Upper lobe of left lung (tissue), 6 donors: ENCODE data around the gene PLK5. TPM values are rescaled to one million over a fixed set of nuclear protein-coding genes. Genes with fewer than 3 reads are reported as not detected.
A peak's percentile ranks its signal among the peaks of the same experiment; 100 is the strongest.

Experiments used
- ATAC-seq, 2 donors: fragments of 200-7000 bp; cut with Tn5 transposase; one replicate each; pipeline ENCODE4 v1.9.1; 2022; ENCODE audit warnings: mild to moderate bottlenecking in 2 of 2, moderate library complexity in 2 of 2; ENCODE audit not compliant: low FRiP score in 2 of 2
- DNase-seq, 2 donors: peaks; one replicate each; pipeline ENCODE4 v3.0.0-alpha.2; 2019 to 2020
- H3K27ac ChIP-seq, 4 donors: fragments of 200-600 bp; sonication (generic); one replicate each; pipeline ENCODE4 v1.5.1; 2016 to 2019
- H3K27me3 ChIP-seq, 4 donors: fragments of 200-600 bp; sonication (generic); one replicate each; pipeline ENCODE4 v1.5.1; 2017 to 2019
- H3K36me3 ChIP-seq, 4 donors: fragments of 200-600 bp; sonication (generic); one replicate each; pipeline ENCODE4 v1.5.1; 2016 to 2019
- H3K4me1 ChIP-seq, 4 donors: fragments of 200-600 bp; sonication (generic); one replicate each; pipeline ENCODE4 v1.5.1; 2018 to 2019
- H3K4me3 ChIP-seq, 4 donors: fragments of 200-600 bp; sonication (generic); one replicate each; pipeline ENCODE4 v1.5.1; 2017 to 2019; ENCODE audit warnings: mild to moderate bottlenecking in 2 of 4, moderate library complexity in 1 of 4
- H3K9me3 ChIP-seq, 4 donors: fragments of 200-600 bp; sonication (generic); one replicate each; pipeline ENCODE4 v1.5.1; 2018 to 2019
- EP300 ChIP-seq, 4 donors: sonication (generic); formaldehyde crosslinking; IDR thresholded peaks; one replicate each; pipeline ENCODE4 v1.5.1; 2017; ENCODE audit warnings: antibody characterized with exemption in 4 of 4, control low read depth in 2 of 4
- POLR2A ChIP-seq, 4 donors: fragments of 450-650 bp; IDR thresholded peaks; one replicate each; pipeline ENCODE4 v1.5.1; 2016 to 2017; ENCODE audit warnings: antibody characterized with exemption in 4 of 4, mild to moderate bottlenecking in 2 of 4
- POLR2AphosphoS5 ChIP-seq, 2 donors: sonication (generic); formaldehyde crosslinking; IDR thresholded peaks; one replicate each; pipeline ENCODE4 v1.5.1; 2017; ENCODE audit warnings: antibody characterized with exemption in 2 of 2
- WGBS, 2 donors: methylation state at CpG; one replicate each; pipeline ENCODE4 v1.1.5; 2017 to 2018; 5-methylcytosine and 5-hydroxymethylcytosine counted together
- total RNA-seq, 6 donors: library from RNA; depleted of rRNA in 4 of 6; stranded (reverse); fragments of >200 nt in 4 of 6; gene quantifications; one replicate each; pipeline versions ENCODE4 v1.1.0 to v1.2.1, GENCODE V29; 2016 to 2021
- TF ChIP-seq, protein P1 (sequence below), 6 experiments: fragments of 450-650 bp in 4 of 6; fragments of 200-600 bp in 2 of 6; sonication (generic) in 2 of 6; IDR thresholded peaks; one replicate each; pipeline ENCODE4 v1.5.1; 2016 to 2019; ENCODE audit warnings: antibody characterized with exemption in 6 of 6
- donor health status: DM: no; HTN: no; CAD: no; lungs with moderate emphysema.
- donor health status: DM: no; HTN: yes; CAD: no; lungs with severe emphysema.

The PLK5 gene
- total RNA-seq, 6 donors from 2014 or later: not detected

DNA sequence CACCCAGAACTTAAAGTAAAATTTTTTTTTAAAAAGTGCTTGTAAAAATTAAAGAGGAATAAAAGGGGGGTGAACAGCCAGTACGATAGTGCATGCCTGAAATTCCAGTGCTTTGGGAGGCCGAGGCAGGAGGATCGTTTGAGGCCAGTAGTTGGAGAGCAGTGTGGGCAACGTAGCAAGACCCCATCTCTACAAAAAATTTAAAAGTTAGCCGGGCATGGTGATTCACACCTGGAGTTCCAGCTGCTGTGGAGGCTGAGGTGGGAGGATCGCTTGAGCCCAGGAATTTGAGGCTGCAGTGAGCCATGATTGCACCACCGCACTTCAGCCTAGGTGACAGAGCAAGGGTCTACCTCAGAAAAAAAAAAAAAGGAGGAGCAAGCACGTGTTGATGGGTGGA is 18.9 kb upstream of the PLK5 start:
- no peak for TF ChIP-seq POLR2AphosphoS5 (IDR thresholded peaks at IDR 0.05)
- TF ChIP-seq EP300 (IDR thresholded peaks at IDR 0.05): no peak
- TF ChIP-seq POLR2A (IDR thresholded peaks at IDR 0.05): no peak
- TF ChIP-seq, protein P1, sequence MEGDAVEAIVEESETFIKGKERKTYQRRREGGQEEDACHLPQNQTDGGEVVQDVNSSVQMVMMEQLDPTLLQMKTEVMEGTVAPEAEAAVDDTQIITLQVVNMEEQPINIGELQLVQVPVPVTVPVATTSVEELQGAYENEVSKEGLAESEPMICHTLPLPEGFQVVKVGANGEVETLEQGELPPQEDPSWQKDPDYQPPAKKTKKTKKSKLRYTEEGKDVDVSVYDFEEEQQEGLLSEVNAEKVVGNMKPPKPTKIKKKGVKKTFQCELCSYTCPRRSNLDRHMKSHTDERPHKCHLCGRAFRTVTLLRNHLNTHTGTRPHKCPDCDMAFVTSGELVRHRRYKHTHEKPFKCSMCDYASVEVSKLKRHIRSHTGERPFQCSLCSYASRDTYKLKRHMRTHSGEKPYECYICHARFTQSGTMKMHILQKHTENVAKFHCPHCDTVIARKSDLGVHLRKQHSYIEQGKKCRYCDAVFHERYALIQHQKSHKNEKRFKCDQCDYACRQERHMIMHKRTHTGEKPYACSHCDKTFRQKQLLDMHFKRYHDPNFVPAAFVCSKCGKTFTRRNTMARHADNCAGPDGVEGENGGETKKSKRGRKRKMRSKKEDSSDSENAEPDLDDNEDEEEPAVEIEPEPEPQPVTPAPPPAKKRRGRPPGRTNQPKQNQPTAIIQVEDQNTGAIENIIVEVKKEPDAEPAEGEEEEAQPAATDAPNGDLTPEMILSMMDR (IDR thresholded peaks at IDR 0.05): no peak
- no peak overlapping the region for H3K27ac ChIP-seq
- ATAC-seq (no peak), DNase-seq (no peak)
- H3K9me3 ChIP-seq: peaks cover 0 to 4% (median 0%) of the 10 kb centered on the region in 4 donors
- H3K27me3 ChIP-seq: peaks cover 0 to 15% (median 6%) of the 10 kb centered on the region in 4 donors
- no peak overlapping the region for H3K4me3 ChIP-seq
- 70 to 73% methylated on average over 8 of the region's 8 CpGs for WGBS, 2 donors
- peaks cover 9 to 25% (median 18%) of the 10 kb centered on the region in 4 donors for H3K4me1 ChIP-seq
- H3K36me3 ChIP-seq: no peaks in the 10 kb centered on the region

DNA sequence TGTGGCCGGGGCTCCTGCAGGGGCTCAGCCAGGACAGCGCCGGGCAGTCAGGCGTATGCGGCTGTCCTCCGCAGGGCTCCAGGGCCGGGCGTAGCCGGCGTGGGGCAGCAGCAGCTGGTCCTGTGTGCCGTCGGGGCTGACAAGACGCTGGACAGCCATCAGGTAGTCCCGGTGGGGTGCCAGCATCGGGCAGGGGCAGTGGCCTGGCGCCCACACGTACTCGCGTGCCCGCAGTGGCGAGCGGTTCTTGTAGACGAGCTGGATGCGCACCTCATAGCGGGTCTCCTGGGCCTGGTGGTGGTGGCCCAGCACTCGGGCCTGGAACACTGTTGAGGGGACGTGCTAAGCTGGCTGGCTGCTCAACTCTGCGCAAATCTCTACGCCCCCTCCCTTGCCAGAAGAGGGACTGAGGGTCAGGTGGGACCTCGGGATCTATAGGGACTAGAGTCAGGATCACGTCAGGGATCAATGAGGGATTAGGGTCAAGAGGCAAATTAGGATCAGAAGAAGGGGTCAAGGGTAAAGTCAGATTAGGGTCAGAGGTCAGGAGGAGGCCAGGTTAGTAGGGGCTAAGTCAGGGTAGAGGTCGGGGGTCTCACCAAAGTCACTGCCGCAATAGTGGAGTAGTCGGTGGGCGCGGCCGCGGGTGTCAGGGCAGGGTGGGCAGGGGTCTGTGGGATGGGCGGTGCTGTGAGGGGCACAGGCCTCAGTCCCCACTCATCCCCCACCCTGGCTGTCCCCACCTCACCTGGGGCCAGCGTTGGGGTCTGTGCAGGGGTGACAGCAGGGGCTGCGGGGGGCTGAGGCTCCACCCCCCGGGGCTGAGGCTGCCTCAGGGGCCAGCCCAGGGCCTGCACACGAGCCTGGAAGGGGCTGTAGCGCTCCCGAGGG is 17.6 kb upstream of the PLK5 start:
- peaks cover 0 to 20% (median 6%) of the 10 kb centered on the region in 4 donors for H3K27me3 ChIP-seq
- H3K27ac ChIP-seq: no peak overlapping the region
- H3K4me1 ChIP-seq: peaks cover 9 to 25% (median 18%) of the 10 kb centered on the region in 4 donors
- H3K9me3 ChIP-seq: peaks cover 0 to 4% (median 0%) of the 10 kb centered on the region in 4 donors
- no peaks in the 10 kb centered on the region for H3K36me3 ChIP-seq
- no peak overlapping the region for H3K4me3 ChIP-seq
- WGBS, 2 donors: 91 to 94% methylated on average over 23 to 38 of the region's 45 CpGs
- no peak for ATAC-seq
- TF ChIP-seq EP300 (IDR thresholded peaks at IDR 0.05): no peak
- TF ChIP-seq, protein P1 (IDR thresholded peaks at IDR 0.05): no peak
- TF ChIP-seq POLR2AphosphoS5 (IDR thresholded peaks at IDR 0.05): no peak
- no peak for TF ChIP-seq POLR2A (IDR thresholded peaks at IDR 0.05)
- peak in 1 of 2 donors; percentile 85 for DNase-seq

DNA sequence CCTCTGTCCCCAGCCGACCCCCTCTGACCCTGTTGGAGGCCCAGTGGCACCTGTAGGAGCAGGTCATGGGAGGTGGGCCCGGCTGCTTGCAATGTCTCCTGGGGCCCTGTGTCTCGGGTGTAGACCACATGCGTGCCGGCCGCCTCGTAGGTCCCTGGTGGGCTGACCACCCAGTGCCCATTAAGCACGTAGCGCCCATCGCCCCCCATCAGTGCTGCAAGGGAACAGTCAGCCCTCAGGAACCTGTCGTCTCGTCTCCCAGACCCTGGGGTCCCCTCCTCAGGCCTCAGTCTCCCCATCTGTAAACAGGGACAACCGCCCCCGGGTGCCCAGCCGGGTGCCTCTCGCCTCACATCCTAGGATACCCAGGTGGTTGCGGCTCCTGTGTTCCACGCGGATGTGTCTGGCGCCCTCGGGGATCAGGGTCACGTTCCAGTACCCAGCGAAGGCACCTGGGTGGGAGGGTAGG is 16.7 kb upstream of the PLK5 start:
- WGBS, 2 donors: 69 to 76% methylated on average over 7 to 22 of the region's 23 CpGs
- ATAC-seq: no peak
- Histone ChIP-seq H3K27ac (peak overlapping the region; percentile 59 to 87 (median 69)), H3K4me1 (peaks cover 9 to 25% (median 20%) of the 10 kb centered on the region in 4 donors), H3K27me3 (peaks cover 0 to 29% (median 10%) of the 10 kb centered on the region in 4 donors), H3K4me3 (peak overlapping the region in 2 of 4 donors; percentile 46), H3K9me3 (peaks cover 0 to 4% (median 0%) of the 10 kb centered on the region in 4 donors), H3K36me3 (no peaks in the 10 kb centered on the region)
- no peak for DNase-seq
- TF ChIP-seq, protein P1 (IDR thresholded peaks at IDR 0.05): no peak
- no peak for TF ChIP-seq EP300 (IDR thresholded peaks at IDR 0.05)

DNA sequence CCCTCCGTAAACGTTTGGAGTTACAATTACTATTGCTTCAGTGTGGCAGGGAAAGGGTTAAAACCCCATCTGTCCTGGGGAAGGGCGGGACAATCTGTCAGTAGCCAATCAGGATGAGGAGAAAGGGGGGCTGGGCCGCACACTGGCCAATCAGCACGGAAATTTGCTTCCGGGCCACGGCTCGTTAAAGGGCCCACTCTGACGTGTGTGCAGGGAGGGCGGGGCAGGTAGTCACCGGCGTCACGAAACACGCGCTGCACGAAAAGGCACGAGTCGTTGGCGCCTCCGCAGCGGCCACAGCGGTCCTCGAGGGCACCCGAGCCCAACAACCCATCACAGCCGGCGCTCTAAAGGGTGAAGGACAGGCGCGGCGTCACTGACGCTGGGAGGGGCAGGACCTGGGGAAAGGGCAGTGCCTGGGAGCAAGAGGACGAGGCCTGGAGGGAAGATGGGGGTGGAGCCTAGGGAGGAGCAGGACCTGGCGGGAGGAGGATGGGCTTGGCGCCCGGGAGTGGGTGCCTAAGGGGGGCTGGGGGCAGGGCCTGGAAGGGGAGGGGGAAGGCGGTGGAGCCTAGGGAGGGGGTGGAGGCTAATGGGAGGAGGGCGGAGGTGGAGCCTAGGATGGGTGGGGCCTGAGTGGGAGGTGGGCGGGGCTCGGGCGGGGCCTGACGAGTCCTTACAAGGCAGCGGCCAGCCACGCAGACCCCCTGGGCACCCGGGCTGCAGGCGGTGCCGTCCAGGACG is 15.9 kb upstream of the PLK5 start:
- Histone ChIP-seq H3K4me3 (peak overlapping the region in 3 of 4 donors; percentile 46 to 52 (median 46)), H3K4me1 (peaks cover 12 to 32% (median 24%) of the 10 kb centered on the region in 4 donors), H3K36me3 (no peaks in the 10 kb centered on the region), H3K9me3 (peaks cover 0 to 4% (median 0%) of the 10 kb centered on the region in 4 donors), H3K27ac (peak overlapping the region; percentile 59 to 87 (median 69)), H3K27me3 (peaks cover 0 to 32% (median 13%) of the 10 kb centered on the region in 4 donors)
- no peak for TF ChIP-seq EP300 (IDR thresholded peaks at IDR 0.05)
- TF ChIP-seq POLR2AphosphoS5 (IDR thresholded peaks at IDR 0.05): peak in 1 of 2 donors; percentile 38
- TF ChIP-seq POLR2A (IDR thresholded peaks at IDR 0.05): peak in 1 of 4 donors; percentile 33
- WGBS, 2 donors: 1 to 5% methylated on average over 37 to 44 of the region's 46 CpGs
- peak; percentile 92 to 94 for ATAC-seq
- peak; percentile 84 to 92 for DNase-seq

DNA sequence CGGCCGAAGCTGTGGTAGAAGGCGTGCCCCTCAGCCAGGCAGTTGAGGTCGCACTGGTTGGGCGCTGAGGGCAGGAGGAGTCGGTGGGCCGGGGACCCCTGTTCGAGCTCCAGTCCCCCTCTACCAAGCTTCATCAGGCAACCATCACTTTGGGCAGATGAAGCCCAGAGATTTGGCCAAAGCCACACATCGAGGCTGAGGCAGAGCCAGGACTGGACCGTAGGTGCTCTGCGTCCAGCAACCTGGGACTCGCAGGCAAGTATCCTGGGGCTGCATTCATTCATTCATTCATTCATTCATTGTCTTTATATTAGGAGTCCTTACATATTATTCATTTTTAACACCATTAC is 15.4 kb upstream of the PLK5 start:
- Histone ChIP-seq H3K4me1 (peaks cover 15 to 32% (median 24%) of the 10 kb centered on the region in 4 donors), H3K4me3 (peak overlapping the region in 3 of 4 donors; percentile 46 to 52 (median 46)), H3K27ac (peak overlapping the region in 3 of 4 donors; percentile 59 to 87 (median 74)), H3K36me3 (no peaks in the 10 kb centered on the region), H3K9me3 (peaks cover 0 to 4% (median 0%) of the 10 kb centered on the region in 4 donors), H3K27me3 (peaks cover 0 to 31% (median 13%) of the 10 kb centered on the region in 4 donors)
- TF ChIP-seq, protein P1 (IDR thresholded peaks at IDR 0.05): no peak
- no peak for ATAC-seq
- no peak for DNase-seq
- WGBS, 2 donors: 30 to 44% methylated on average over 11 of the region's 12 CpGs
